DMS114 treated with DMSO at 0.1 percent for 48 hours (cell line): ENCODE results near the gene NME7.

Experiments
- DNase-seq: peaks from one replicate; lab custom pipeline; 2025; ENCODE audit not compliant: unreplicated experiment; lab: John Stamatoyannopoulos, UW

The NME7 gene

DNA sequence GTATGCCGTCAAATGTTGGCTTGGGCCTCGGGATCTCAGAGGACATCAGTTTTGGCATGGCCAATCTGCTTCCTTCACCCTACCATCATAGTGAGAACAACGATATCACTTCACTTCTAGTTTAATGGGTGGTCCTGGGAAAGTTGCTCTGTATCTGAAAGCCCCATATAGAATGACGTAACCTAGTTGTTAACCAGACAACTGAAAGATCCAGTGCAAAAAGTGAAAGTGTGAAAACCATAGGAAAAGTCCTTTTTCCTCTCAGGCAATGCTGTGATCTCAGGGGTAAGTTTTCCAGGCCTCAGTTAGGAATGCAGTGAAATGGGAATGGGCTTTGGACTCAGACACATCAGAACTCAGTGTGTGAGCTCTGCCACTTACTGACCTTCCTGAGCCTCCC lies 279.7 kb downstream of the NME7 start:
- DNase-seq: no peak

DNA sequence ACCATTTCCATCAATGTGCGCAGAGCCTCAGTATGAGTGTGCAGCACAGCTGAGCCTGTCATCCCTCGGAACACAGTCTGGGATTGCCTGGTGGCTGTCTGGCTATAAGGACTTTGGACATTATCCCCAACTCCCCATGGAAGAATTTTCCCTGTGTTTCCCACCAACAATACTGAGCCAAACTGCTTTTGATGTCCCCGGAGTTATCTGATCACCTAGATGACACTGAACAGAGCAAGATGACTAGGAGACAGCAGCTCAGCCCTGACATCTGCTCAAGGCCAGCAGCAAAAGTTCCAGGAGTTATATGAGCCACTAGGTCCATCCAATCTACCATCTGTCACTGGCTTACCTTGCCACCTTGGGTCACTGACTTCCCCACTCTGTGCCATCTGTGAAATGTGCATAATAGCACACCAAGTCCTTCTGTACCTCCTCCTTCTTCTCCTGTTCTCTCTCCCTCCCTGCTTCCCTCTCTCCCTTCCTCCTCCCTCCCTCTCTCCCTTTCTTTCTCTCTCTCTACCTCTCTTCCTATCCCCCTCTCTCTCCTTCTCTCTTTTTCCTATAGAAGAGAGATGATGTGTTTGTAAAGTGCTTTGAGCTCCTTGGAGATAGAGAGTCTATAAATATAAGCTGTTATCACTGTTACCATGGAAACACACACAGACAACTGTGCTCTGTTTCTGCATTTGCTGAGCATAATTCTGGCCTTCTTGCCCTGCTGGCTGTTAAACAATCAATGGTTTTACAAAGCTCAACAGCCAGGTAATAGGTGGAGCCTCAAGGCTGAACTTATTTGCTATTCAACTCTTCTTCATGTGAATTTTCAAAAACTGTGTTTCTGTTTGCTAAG lies 280.8 kb downstream of the NME7 start:
- DNase-seq: no peak

DNA sequence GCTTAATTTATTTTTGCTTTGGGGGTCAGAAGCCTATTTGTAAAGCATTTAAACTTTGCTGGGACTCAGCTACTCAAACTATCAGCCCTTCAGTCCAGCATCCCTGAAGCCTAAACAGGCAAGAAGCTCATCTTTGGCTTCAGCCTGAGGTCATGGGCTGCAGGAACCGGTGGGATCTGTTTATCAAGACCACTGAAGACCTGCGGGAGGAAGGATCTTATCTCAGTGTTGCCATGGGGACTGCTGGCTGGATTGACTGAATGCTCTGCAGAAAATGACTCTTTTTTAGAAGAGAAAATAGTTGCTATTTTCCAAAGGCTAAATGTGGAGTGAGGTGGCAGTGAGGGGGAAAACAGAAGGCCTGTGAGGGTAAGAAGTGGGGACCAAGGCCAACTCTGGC lies 281.7 kb downstream of the NME7 start:
- DNase-seq: no peak
